GM21528 (cell line): ENCODE results near the gene TRUB1.
"Not testable (repeated sequence)": the region's sequence is repeated elsewhere in the genome, so short reads cannot be mapped to it uniquely, and the experiment has no call there.

Experiments
- ATAC-seq: cut with Tn5 transposase; IDR thresholded peaks from one replicate; pipeline ENCODE4 v1.9.1; 2021; ENCODE audit warnings: mild to moderate bottlenecking, moderate library complexity; ENCODE audit not compliant: unreplicated experiment, low FRiP score

Gene TRUB1

DNA sequence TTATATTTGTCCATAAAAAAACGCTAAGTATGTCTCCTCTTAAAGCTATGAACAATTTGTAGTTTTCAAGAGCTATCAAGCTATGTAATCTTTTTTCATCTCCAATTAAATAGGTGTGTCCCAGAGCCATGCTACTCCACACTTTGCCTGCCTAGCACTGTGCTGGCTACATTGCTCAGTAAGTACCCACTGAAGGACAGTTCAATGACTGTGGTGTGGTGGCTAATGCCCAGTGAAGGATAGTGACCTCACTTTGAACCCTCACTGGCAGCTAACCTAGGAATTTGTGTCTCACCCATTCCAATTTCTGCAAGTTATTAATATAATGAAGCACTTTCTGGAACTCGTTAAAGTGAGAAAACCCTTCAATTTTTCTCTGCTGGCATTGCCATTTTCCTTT, 14.4 kb upstream of the TRUB1 start:
- ATAC-seq, result no peak

DNA sequence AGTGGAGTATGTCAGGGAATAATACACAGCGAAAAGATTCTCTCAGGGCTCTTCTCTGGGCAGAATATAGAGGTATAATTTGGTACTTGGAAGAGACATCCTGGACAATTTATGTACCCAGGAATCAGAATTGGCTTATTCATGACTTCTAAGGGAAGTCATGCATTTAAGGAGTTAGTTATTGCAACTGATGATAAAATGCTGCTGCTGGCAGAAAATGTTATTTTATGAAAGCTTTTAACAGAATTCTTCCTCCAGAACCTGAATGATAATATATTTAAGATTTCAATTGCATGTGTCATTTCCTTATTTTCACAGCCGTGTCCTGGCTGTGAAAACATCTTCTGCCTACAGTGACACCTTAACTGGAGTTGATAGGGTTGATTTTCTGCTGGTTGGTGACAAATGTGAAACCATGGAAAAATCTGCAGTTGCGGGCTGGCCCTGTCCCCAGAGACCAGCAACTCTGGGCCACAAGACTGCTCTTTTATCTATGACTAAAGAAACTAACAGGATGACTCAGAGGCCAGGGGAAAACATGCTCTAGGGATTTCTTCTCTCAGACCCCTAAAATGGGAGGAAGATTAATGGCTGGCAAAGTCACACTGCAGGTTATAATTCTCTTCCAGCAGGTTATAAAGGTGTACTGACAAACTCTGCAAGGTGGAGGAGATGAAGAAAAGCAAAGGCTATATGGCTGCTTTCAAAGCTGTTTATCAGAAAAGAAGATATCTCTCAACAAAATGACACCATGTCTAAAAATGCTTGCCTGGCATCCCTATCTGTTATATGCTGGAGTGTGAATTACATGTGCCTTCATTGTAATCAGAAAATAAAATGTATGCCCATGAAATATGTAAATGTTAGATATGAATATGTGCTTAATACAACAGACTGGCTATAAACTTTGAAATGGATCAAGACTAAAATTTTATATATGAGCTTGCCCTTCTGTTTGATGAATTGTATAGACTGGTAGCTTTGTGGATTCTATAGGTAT, 12.1 kb upstream of the TRUB1 start:
- peak; percentile 83 for ATAC-seq

DNA sequence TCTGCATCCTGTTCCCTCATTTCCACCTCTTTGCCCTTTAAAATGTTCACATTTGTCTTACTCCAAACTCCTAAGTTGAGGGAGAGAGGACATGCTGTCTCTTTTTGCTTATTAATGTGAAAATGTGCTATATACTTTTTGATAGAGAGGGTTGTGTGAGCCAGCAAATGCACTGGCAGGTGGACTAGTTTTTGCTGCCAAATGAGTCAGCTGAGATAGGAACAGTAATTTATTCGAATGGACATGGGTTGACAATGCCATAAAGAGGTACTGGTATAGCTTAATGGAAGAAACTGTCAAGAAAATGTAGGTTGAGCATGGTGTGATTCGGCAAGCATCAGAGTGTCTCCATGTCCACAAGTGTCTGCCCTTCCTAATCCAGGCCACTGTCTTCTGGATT, 9.2 kb upstream of the TRUB1 start:
- no peak for ATAC-seq

DNA sequence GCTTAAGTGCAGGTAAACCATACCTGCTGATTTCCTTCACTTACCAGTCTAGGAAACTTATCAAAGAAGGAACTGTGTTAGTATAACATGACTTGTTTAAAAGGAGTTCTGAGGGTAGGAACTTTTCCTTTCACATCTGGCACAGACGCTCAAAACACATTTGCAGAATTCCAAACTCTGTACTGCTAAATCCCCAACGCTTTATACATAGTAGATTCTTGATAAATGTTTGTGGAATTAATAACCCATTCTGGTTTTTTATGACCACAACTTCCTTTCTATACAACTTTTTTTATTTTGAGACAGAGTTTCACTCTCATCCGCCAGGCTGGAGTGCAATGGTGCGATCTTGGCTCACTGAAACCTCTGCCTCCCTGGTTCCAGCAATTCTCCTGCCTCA, 7.7 kb upstream of the TRUB1 start:
- no peak for ATAC-seq

DNA sequence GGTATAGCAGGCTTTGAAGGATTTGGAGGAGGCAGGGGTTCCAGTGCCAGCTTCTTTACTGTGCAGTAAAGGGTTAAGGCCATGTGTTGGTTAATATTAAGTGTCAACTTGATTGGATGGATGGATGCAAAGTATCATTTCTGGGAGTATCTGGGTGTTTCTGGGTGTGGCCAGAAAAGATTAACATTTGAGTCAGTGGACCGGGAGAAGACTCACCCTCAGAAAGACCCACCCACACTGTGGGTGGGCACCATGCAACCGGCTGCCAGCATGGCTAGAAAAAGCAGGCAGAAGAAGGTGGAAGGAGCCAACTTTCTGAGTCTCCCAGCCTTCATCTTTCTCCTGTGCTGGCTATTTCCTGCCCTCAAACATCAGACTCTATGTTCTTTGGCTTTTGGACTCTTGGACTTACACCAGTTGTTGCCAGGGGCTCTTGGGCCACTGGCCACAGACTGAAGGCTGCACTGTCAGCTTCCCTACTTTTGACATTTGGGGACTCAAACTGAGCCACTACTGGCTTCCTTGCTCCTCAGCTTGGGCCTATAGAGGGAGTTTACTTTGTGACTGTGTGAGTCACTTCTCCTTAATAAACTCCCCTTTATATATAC, 6.8 kb upstream of the TRUB1 start:
- no peak for ATAC-seq

DNA sequence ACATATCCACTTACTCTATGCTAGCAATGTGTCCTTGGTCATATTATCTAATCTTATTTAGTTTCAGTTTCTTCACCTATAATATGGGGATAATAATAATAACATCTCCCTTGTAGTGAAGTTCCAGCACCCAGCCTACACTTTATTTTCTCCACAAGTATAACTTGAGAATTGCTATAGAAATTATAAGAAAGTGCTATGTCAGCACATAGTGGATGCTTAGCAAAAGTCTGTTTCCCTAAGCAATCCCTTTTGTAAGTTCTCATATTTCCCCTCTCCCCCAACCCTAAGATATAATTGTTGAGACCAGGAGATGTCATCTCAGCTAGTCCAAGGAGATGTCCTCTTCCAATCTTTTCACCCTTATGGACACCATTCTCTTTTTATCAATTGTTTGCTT, 5.8 kb upstream of the TRUB1 start:
- ATAC-seq, result no peak

DNA sequence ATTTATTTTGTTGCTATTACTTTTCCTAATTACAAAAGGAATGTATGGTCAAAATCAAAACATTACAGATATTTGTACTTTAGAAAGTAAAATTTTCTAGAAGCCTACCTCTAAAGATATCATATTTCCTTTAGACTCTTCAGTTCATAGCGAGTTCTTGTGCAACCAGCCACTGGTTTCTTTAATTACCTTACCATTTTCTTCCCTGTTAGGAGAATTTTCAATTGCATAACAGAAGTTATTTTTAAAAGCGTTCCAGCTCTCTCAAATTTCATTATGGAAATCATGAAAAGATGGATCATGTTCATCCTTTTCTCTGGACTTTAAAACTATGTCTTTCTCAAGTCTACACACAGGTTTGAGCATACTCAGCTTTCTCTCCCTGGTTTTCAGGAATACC, 5.0 kb upstream of the TRUB1 start:
- no peak for ATAC-seq

DNA sequence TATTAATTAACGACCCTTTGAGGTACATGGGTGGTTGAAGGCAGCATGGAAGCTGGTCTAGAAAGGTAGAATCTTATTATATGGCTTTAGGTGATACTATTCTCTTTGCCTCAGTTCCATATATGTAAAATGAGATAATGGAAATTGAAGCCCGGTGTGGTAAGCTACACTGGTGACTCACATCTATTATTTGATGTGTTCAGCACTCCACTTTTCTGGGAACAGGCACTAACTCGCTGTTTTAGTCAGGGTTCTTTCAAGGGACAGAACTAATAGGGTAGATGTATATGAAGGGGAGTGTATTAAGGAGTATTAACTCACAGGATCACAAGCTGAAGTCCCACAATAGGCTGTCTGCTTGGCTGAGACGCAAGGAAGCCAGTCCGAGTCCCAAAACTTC, 4.4 kb upstream of the TRUB1 start:
- no peak for ATAC-seq

DNA sequence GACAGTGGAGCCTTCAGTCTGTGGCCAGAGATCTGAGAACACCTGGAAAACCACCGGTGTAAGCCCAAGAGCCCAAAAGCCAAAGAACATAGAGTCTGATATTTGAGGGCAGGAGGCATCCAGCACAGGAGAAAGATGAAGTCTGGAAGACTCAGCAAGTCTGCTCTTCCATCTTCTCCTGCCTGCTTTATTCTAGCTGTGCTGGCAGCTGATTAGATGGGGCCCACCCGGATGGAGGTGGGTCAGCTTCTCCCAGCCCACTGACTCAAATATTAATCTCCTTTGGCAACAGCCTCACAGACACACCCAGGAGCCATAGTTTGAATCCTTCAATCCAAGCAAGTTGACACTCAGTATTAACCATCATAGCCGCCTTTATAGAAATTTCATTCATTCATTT, 4.0 kb upstream of the TRUB1 start:
- not testable (repeated sequence) for ATAC-seq

DNA sequence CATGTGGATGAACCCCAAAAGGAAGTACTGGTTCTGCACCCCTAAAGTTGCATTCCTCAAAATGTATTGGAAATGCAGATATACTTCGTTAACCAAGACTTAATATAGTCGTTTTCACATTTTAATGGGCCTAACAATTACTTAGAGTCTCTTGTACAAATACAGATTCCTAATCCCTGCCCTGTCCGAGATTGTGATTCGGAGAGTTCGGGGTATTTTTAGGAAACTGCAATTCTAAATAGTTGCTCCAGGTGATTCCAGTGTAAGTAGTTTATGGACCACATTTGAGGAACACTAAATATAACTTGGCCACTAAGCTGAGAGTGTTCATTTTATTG, 830 bp downstream of the TRUB1 start:
- no peak for ATAC-seq

DNA sequence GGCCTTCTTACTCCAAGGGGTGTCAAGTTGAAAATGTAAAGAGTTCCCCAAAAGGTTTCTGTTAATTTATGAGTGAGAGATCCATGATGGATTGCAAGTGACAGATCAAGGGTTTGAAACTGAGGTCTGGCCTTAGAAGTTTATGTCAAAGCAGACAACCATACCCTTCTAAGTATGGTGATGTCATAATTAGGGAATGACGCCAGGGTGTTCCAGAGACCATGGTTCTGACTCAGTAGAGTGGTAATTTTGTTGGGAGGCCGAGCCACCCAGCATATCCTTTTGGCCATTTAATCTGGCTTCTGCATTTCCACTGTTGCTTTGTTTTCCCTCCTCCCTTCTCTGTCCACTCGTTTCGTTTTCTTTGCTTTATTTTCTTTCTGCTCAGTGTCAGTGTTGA, 2.7 kb downstream of the TRUB1 start:
- no peak for ATAC-seq

DNA sequence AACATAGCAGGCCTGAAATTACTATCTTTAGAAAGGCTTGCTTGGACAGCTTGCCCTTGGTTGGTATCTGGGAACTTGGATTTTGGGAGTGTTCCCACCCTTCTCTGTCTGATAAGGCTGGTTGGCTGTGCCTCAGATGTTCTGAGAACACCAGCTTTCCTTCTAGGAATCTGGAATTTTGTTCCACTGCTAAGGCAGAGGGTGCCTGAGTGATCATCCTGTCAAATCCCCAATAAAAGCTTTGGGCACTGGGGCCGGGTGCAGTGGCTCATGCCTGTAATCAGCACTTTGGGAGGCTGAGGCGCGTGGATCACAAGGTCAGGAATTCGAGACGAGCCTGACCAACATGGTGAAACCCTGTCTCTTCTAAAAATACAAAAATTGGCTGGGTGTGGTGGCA, 5.0 kb downstream of the TRUB1 start:
- no peak for ATAC-seq

DNA sequence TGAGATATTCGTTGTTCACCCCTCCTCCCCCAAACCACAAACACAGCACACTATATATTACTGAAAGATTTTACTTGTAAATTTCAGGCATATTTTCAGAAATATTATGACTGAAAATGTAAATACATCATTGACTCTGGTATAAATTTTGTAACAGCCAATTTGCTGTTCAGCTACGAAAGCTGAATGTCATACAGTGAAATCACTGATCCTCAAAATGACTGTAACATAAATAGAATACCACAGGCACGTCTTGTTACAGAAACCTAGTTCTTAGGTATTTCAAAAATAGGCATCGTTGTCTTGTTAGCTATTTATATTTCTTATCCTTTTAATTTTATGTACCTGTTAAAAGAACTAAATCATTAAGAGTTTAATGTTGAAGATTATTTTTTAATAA, 15.1 kb downstream of the TRUB1 start:
- ATAC-seq, result peak; percentile 62

DNA sequence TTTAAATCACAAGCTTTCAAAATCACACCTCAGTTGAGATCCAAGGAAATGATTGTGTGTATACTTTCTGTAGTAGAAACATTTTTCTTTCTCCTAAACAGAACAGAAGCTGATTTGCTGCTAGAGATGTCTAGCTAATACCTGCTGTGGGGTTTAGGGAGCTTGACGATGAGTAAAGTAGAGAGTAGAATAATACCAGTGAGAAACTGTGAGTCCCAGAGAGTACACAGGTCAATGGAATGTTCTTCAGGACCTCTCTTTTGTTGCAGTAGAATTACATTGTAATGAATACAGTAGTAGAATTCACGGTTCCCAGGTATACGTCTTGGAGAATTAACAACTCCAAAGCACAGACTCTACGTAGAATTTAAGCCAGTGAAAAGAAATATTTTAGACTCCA, 18.0 kb downstream of the TRUB1 start:
- no peak for ATAC-seq

DNA sequence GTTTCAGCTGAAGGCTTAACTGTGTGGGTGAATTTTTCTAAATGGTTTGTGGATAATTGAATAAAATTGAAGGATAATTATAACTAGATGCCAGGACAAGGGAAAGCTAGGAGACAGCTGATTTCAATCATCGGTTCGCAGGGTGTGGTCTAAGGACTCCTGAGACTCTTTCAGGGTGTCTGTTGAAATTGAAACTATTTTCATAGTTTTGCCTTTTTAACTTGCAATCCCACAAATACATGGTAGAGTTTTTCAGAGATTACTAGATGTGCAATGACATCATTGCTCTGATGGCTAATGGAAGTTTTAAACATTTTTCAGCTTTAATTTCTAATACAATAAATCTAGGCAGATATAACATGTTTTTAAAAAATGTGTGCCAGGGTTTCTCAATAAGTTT, 18.5 kb downstream of the TRUB1 start:
- ATAC-seq, result no peak

DNA sequence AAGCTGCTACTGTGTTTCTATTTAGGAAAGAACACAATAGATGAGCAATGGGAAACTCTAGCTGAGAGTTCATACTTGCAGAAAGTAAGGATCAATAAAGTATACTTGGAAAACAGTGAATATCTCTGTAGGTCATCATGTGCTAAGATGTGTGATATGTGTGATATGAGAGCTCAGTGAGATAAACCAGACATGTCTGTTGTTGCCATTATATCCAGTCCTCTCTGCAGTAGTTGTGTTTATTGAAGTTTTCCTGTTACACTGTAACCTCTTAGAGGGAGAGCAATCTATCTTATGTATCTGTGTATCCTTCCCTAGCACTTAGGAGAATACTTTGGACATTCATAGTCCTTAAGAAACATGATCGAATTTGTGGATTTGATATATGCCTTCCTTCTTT, 19.1 kb downstream of the TRUB1 start:
- no peak for ATAC-seq

DNA sequence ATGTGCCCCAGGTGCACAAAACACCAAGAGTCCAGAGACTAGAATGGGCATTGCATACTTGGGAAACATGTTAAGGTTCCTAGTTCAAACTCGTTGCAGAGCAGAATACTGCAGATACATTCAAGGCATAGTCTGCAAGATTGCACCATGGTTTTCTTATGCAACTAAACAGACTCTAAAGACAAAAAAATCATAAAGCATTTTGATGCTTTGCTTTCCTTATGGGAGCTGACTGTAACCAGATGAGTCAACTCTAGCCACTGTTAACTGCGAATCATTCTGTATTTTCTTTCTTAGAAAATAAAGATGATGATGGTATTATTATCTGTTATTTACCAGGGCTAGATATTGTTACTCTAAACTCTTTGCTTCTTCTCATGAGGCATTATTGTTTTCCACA, 19.7 kb downstream of the TRUB1 start:
- no peak for ATAC-seq

DNA sequence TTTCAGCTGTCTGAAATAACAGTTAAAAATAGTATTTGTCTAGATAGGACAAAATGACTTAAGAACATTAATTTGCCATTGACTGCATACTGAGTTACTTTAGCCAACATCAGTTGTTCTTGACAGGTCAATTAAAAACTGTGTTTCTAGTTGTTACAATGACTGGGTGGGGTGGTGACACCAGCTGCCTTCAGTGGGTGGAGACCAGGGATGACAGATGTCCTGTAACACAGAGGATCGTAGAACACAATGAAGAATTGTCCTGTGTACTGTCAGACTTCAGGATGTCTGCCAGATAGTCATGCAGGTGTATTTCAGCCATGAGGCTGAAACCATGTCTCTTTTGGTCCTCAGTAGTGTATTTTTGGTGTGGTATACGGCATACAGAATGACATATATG, 24.4 kb downstream of the TRUB1 start:
- no peak for ATAC-seq

DNA sequence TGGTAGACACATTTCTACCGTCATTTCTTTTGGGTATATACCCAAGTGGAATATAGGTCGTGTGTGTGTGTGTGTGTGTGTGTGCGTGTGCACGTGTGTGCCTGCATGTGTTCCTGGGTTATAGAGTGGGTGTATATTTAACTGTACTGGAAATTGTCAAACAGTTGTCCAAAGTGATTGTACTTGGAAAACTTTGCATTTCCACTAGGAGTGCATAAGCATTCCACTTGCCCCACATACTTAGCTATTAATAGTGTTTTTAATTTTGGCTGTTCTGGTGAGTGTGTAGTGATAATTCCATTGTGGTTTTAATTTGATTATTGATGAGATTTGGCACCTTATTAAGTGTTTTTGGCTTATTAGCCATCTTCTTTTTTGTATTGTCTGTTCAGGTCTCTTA, 25.9 kb downstream of the TRUB1 start:
- no peak for ATAC-seq

DNA sequence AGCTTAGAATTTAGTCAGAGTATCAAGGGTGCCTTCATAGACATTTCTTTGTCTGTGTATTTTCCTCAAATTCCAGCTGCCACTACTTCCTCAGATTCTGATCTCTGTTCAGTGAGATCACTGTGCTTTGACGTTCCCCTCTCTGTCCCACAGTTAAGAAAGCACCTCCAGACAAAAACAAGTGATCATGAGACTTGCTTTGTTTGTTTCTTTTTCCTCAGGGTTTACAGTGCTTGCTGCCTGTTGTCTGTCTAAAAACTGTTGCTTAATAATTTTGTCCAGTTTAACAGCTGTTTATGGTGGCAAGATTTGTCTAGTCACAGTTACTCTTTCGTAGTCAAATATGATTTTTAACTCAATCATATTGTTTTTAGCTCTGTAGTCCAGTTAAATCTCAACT, 29.1 kb downstream of the TRUB1 start:
- no peak for ATAC-seq

DNA sequence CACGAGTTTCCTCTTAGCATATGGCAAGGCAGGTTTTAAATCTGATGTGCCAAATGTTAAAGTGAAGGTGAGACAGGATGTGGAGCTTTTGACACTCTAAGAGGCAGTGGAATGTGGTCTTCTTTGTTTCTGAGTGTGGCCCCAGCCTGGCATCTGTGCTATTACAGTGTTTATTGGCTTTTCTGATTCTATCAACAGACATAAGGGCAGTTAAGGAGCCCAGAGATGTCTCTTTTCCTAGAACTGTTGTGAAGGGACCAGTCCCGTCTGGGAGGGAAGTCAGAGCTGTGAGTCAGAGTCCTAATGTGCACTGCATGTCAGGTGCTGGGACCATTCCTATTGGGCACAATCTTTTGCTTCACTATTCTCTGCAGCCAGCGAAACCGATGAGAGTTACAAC, 32.5 kb downstream of the TRUB1 start:
- no peak for ATAC-seq

DNA sequence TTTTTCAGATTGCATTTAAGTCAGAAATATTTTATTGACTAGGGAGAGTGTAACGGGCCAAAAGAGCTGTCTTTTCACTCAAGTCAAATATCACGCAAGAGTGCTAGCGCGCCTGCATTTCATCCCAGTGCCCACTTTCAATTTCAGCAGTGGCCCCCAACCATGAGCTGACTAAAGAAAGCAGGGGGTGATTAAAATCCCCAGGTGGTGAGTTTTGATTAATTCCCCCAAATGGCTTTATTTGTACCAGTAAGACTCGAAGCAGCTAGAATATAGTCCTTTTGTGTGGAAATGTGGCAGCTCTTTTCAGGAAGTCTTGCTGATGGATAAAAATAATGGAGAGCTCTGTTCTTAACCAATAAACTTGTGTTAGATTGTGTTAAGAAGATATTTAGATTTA, 35.3 kb downstream of the TRUB1 start:
- ATAC-seq, result no peak
